PC-3 (cell line): ENCODE results near the gene BHLHE23. TPM values are rescaled to one million over a fixed set of nuclear protein-coding genes. Genes with fewer than 3 reads are reported as not detected.
A peak's percentile ranks its signal among the peaks of the same experiment; 100 is the strongest.

Source experiments
- ATAC-seq: fragments of 200-7000 bp; cut with Tn5 transposase; 2 replicates; pipeline ENCODE4 v1.9.1; 2020; ENCODE audit warnings: mild to moderate bottlenecking, moderate library complexity
- BruUV-seq: library from RNA; stranded (reverse); fragments of 400-500 nt; replicated peaks from 2 replicates; lab custom pipeline; 2021; lab: Mats Ljungman, UMichigan
- CTCF ChIA-PET: fragments of 300-600 bp; sonication (Branson Sonifier 250); formaldehyde crosslinking; loops from one replicate; lab custom pipeline; 2022; ENCODE audit warnings: antibody characterized with exemption; lab: Charles Lee
- POLR2A ChIA-PET: fragments of 300-600 bp; sonication (Branson Sonifier 250); formaldehyde crosslinking; loops from one replicate; lab custom pipeline; 2022; ENCODE audit warnings: antibody characterized with exemption; ENCODE audit not compliant: unreplicated experiment; lab: Charles Lee
- DNase-seq: peaks from one replicate; pipeline ENCODE4 v3.0.0-alpha.2; 2015
- H2AFZ ChIP-seq: fragments of 300-600 bp; sonication (generic); 2 replicates; pipeline ENCODE4 v1.6.0; 2016; ENCODE audit warnings: antibody characterized with exemption, low read length
- H3F3A ChIP-seq: fragments of 300-600 bp; sonication (generic); one replicate; pipeline ENCODE4 v1.6.0; 2017; ENCODE audit warnings: antibody characterized with exemption, low read length, control low read depth, mild to moderate bottlenecking; ENCODE audit not compliant: unreplicated experiment
- H3K27ac ChIP-seq: fragments of 300-600 bp; sonication (generic); 2 replicates; pipeline ENCODE4 v1.5.1; 2016; ENCODE audit warnings: mild to moderate bottlenecking, low read length
- H3K27me3 ChIP-seq: fragments of 300-600 bp; sonication (generic); 2 replicates; pipeline ENCODE4 v1.6.1; 2016; ENCODE audit warnings: low read length, mixed read lengths
- H3K36me3 ChIP-seq: fragments of 300-600 bp; sonication (generic); 2 replicates; pipeline ENCODE4 v1.6.1; 2016; ENCODE audit warnings: low read depth, mixed run types, low read length, mixed read lengths
- H3K4me1 ChIP-seq: fragments of 300-600 bp; sonication (generic); 2 replicates; pipeline ENCODE4 v1.5.1; 2016; ENCODE audit warnings: low read length; ENCODE audit not compliant: insufficient read depth
- H3K4me2 ChIP-seq: fragments of 300-600 bp; sonication (generic); 2 replicates; pipeline ENCODE4 v1.6.0; 2016; ENCODE audit warnings: low read length
- H3K4me3 ChIP-seq: fragments of 300-600 bp; sonication (generic); 2 replicates; pipeline ENCODE4 v1.5.1; 2016; ENCODE audit warnings: mild to moderate bottlenecking, low read length, mixed read lengths
- H3K79me2 ChIP-seq: fragments of 300-600 bp; sonication (generic); 2 replicates; pipeline ENCODE4 v1.6.1; 2017; ENCODE audit warnings: low read length, mixed read lengths
- H3K9ac ChIP-seq: fragments of 300-600 bp; sonication (generic); 2 replicates; pipeline ENCODE4 v1.6.0; 2016; ENCODE audit warnings: mild to moderate bottlenecking, low read length
- H3K9me2 ChIP-seq: fragments of 300-600 bp; sonication (generic); replicated peaks from 2 replicates; pipeline ENCODE4 v1.6.1; 2016; ENCODE audit warnings: mixed run types, low read length, mixed read lengths
- H3K9me3 ChIP-seq: fragments of 300-600 bp; sonication (generic); 2 replicates; pipeline ENCODE4 v1.6.1; 2016; ENCODE audit warnings: low read length, mixed read lengths
- H4K20me1 ChIP-seq: fragments of 300-600 bp; sonication (generic); 2 replicates; pipeline ENCODE4 v1.6.1; 2016; ENCODE audit warnings: low read length, mixed read lengths
- EZH2 ChIP-seq: fragments of 300-600 bp; sonication (generic); IDR thresholded peaks from one replicate; pipeline ENCODE4 v1.6.1; 2017; ENCODE audit warnings: antibody characterized with exemption, mild to moderate bottlenecking, low read length; ENCODE audit not compliant: unreplicated experiment
- EZH2phosphoT487 ChIP-seq: fragments of 300-600 bp; sonication (generic); IDR thresholded peaks from 2 replicates; pipeline ENCODE4 v1.6.1; 2018; ENCODE audit warnings: mild to moderate bottlenecking, antibody characterized with exemption, low read length, borderline replicate concordance
- intact Hi-C: fragments of 100-400 bp; cut with micrococcal nuclease; formaldehyde crosslinking; loops from 2 replicates; pipeline ENCODE4 v1.9.0; 2023
- total RNA-seq: library from RNA; depleted of rRNA; stranded (reverse); fragments of >200 nt; gene quantifications from 2 replicates; pipeline ENCODE4 v1.2.3, GENCODE V29; 2014
- TF ChIP-seq, protein P1 (sequence below): fragments of 300-600 bp; sonication (generic); conservative IDR thresholded peaks from 2 replicates; pipeline ENCODE4 v1.5.1; 2017; ENCODE audit warnings: antibody characterized with exemption, low read depth, mild to moderate bottlenecking, low read length

Gene BHLHE23
- total RNA-seq, 1 experiment from 2014 or later: not detected

DNA sequence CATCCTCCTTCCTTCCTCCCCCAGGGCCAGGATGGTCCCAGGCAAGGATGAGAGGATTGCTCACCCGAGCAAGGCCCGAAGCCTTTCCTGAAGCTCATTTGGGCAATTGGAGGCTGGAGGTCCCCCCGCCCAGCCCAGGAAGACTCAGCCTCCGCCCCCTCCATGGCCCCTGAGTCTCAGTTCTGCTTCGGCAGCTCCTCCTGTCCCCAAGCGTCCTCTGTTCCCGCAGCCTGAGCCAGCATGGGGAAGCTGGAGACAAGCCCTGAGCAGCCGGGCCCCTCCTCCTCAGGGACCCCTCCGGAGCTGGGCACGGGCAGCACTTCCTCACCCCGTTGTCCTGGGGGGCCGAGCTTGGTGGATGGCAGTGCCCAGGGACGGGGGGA is 28.2 kb downstream of the BHLHE23 start:
- no peak for DNase-seq
- Histone ChIP-seq H3K4me3 (no peak overlapping the region), H3K79me2 (no peaks in the 10 kb centered on the region), H3K27ac (no peak overlapping the region), H3K9ac (no peak overlapping the region), H3K27me3 (peaks cover 58% of the 10 kb centered on the region), H3K4me2 (no peak overlapping the region), H2AFZ (no peak overlapping the region), H3K4me1 (no peaks in the 10 kb centered on the region), H4K20me1 (no peaks in the 10 kb centered on the region), H3K36me3 (no peaks in the 10 kb centered on the region), H3F3A (no peaks in the 10 kb centered on the region), H3K9me3 (no peaks in the 10 kb centered on the region), H3K9me2 (no peaks in the 10 kb centered on the region)
- TF ChIP-seq EZH2phosphoT487: no peak
- TF ChIP-seq, protein P1, sequence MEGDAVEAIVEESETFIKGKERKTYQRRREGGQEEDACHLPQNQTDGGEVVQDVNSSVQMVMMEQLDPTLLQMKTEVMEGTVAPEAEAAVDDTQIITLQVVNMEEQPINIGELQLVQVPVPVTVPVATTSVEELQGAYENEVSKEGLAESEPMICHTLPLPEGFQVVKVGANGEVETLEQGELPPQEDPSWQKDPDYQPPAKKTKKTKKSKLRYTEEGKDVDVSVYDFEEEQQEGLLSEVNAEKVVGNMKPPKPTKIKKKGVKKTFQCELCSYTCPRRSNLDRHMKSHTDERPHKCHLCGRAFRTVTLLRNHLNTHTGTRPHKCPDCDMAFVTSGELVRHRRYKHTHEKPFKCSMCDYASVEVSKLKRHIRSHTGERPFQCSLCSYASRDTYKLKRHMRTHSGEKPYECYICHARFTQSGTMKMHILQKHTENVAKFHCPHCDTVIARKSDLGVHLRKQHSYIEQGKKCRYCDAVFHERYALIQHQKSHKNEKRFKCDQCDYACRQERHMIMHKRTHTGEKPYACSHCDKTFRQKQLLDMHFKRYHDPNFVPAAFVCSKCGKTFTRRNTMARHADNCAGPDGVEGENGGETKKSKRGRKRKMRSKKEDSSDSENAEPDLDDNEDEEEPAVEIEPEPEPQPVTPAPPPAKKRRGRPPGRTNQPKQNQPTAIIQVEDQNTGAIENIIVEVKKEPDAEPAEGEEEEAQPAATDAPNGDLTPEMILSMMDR: no peak
- TF ChIP-seq EZH2: no peak
- no peak for ATAC-seq
- POLR2A ChIA-PET: no interaction called here
- CTCF ChIA-PET: interaction anchor here (1.0 kb wide), 1 partner anchor 30 kb away, joined by 3 read pairs; no protein-coding TSS in a partner anchor
- no TSS peak for BruUV-seq
- intact Hi-C loops: no loop called here

DNA sequence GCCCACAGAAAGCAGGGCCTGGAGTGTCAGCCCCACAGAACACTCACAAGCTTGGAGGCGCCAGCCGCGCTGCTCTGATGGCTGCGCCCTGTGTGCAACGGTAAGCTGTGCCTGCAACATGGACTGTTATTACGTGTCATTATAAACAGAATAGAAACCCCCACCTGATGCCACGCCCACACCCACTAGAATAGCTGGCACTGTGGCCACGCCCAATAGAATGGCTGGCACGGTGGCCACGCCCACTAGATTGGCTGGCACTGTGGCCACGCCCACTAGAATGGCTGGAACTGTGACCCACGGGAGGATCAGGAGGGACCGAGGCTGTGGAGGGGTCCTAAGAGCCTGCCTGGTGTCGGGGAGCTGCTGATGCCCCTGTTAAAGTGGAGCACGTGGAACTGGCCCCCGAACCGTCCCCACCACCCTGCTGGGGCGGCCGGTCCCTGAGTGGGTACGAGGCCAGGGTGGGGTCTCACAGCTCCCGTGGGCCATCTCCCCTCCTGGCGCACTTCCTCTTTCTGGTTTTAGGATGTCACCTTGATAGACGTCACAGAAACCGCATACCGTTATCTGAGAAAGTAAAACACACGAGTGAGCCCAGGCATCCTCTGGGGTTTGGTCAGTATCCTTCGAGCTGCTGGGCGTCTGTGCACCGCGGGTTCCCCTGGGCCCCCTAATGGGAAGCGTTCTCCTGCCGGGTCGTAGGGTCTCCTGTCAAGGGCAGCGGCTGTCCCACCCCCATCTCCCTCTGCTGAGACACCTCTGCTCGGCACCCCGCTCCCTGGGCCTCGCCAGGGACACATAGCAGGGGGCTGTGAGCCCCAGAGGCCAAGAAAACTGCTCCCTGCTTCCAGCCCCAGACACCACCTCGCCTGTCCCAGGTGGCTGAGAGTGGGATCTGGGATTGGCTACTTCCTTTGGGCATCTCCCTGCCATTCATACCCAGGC is 28.9 kb downstream of the BHLHE23 start:
- no peak overlapping the region for H3K9ac ChIP-seq
- H3K4me2 ChIP-seq: no peak overlapping the region
- BruUV-seq: no TSS peak
- H3K4me3 ChIP-seq: no peak overlapping the region
- H3K27me3 ChIP-seq: peaks cover 65% of the 10 kb centered on the region
- H3K27ac ChIP-seq: no peak overlapping the region
- no peaks in the 10 kb centered on the region for H3K36me3 ChIP-seq
- H3K79me2 ChIP-seq: no peaks in the 10 kb centered on the region
- ATAC-seq (peak; percentile 19; the same call in 1 of the 2 replicates), DNase-seq (peak; percentile 62)
- peaks cover under 1% of the 10 kb centered on the region; the same call in 1 of the 2 replicates for H3K4me1 ChIP-seq
- H4K20me1 ChIP-seq: no peaks in the 10 kb centered on the region
- ChIA-PET POLR2A (no interaction called here), CTCF (no interaction called here)
- TF ChIP-seq EZH2phosphoT487 (no peak), EZH2 (no peak)
- TF ChIP-seq, protein P1: no peak
- no peaks in the 10 kb centered on the region for H3K9me2 ChIP-seq
- H2AFZ ChIP-seq: no peak overlapping the region
- intact Hi-C loops: no loop called here
- H3K9me3 ChIP-seq: no peaks in the 10 kb centered on the region
- H3F3A ChIP-seq: no peaks in the 10 kb centered on the region

GRCh38 chr20:62976886-62977285 is 29.9 kb downstream of the BHLHE23 start:
- DNase-seq (no peak), ATAC-seq (no peak)
- H3K79me2 ChIP-seq: no peaks in the 10 kb centered on the region
- no peak overlapping the region for H3K27ac ChIP-seq
- peaks cover 5% of the 10 kb centered on the region; the same call in 1 of the 2 replicates for H3K4me1 ChIP-seq
- peaks cover 64% of the 10 kb centered on the region for H3K27me3 ChIP-seq
- TF ChIP-seq EZH2 (no peak), EZH2phosphoT487 (no peak)
- TF ChIP-seq, protein P1: no peak
- CTCF ChIA-PET: no interaction called here
- H3K36me3 ChIP-seq: no peaks in the 10 kb centered on the region
- no peak overlapping the region for H3K4me2 ChIP-seq
- no peak overlapping the region for H3K4me3 ChIP-seq
- BruUV-seq: no TSS peak
- H3K9me2 ChIP-seq: no peaks in the 10 kb centered on the region
- H2AFZ ChIP-seq: no peak overlapping the region
- no peaks in the 10 kb centered on the region for H3K9me3 ChIP-seq
- intact Hi-C loops: no loop called here
- no peak overlapping the region for H3K9ac ChIP-seq
- no peaks in the 10 kb centered on the region for H3F3A ChIP-seq
- H4K20me1 ChIP-seq: no peaks in the 10 kb centered on the region
- POLR2A ChIA-PET: no interaction called here
